ENCODE results near the gene GSS. TPM values are rescaled to one million over a fixed set of nuclear protein-coding genes. Genes with fewer than 3 reads are reported as not detected.

GSS gene
- total and polyA plus RNA-seq, 2 donors (not counting 3 experiments of a cell fraction or from before 2014, with no cell fraction given): 47.9 to 65.1 TPM

DNA sequence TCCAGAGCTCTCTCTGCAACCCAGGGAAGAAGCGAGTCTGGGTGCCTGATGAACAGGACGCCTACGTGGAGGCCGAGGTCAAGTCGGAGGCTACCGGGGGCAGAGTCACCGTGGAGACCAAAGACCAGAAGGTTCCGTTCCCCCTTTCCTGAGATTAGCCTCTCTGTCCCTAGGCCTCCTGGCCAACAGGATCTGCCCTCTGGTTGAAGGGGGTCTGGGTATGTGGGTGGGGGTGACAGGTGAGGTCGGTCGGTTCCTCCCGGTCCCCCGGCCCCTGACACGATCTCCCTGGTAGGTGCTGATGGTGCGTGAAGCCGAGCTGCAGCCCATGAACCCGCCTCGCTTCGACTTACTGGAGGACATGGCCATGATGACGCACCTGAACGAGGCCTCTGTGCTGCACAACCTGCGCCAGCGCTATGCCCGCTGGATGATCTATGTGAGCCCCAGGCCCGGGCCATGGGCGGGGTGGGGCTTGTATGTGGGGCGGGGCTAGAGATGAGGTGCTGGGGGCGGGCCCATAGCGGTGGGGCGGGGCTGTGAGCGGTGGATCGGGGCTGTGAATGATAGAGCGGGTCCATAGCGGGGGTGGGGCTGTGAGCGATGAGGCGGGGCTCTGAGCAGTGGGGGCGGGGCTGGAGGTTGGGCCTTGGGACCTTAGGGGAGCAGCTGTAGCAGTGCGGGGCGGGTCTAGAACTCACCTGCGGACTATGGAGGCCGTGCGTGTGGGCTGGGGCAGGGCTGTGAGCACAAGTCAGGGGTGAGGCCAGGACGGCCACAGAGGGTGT lies 24.0 kb upstream of the GSS start:
- no peak for FAIRE-seq
- Histone ChIP-seq H3K9me3 (replicated peaks; ENCODE audit: control insufficient read depth, insufficient read depth, low read length) (no peaks in the 10 kb centered on the region), H3K36me3 (ENCODE audit: control insufficient read depth in 2 of 2, extremely low read depth in 1 of 2, insufficient read depth in 2 of 2, low read length in 2 of 2) (no peaks in the 10 kb centered on the region), H3K27ac (ENCODE audit: insufficient read depth, low read depth, low read length) (no peak overlapping the region), H2AFZ (ENCODE audit: low read depth, low read length) (no peak overlapping the region), H3K9ac (replicated peaks; ENCODE audit: extremely low read depth, insufficient read depth, low read length) (no peak overlapping the region), H3K9me1 (replicated peaks; ENCODE audit: control insufficient read depth, extremely low read depth, insufficient read depth, low read length) (no peaks in the 10 kb centered on the region), H4K20me1 (replicated peaks; ENCODE audit: control insufficient read depth, extremely low read depth, insufficient read depth, low read length) (no peaks in the 10 kb centered on the region), H3K27me3 (ENCODE audit: control insufficient read depth in 2 of 2, insufficient read depth in 2 of 2, low read length in 2 of 2) (peaks cover 5% of the 10 kb centered on the region in 2 experiments), H3K4me3 (replicated peaks in 1 of 3; ENCODE audit: insufficient read depth in 1 of 3, low read depth in 1 of 3, low read length in 3 of 3) (no peak overlapping the region), H3K79me2 (ENCODE audit: control insufficient read depth, insufficient read depth, low read length) (no peaks in the 10 kb centered on the region), H3K4me1 (ENCODE audit: control insufficient read depth, extremely low read depth, insufficient read depth, low read length) (no peaks in the 10 kb centered on the region), H3K4me2 (ENCODE audit: insufficient read depth, low read length) (no peak overlapping the region)
- ChIA-PET POLR2A (no interaction called here), CTCF (interaction anchor here (0.5 kb wide), 1 partner anchor 32 kb away, joined by 3 read pairs; no protein-coding TSS in a partner anchor)
- intact Hi-C loops (cut with micrococcal nuclease): no loop called here
- no peak for DNase-seq (ENCODE audit: low read depth, low spot score)
- dilution Hi-C loops (cut with MboI; ENCODE audit: extremely low pct_ligation_motif_present, low sequenced_read_pairs): no loop called here
- BruUV-seq (replicated peaks): no TSS peak
- TF ChIP-seq POLR2A (IDR thresholded peaks at IDR 0.05; ENCODE audit: low read depth, low read length) (no peak), POLR2AphosphoS5 (IDR thresholded peaks at IDR 0.05; ENCODE audit: insufficient read depth, low read depth, low read length) (no peak), GATA2 (IDR thresholded peaks at IDR 0.05; ENCODE audit: insufficient read depth, insufficient read length, low read depth, low read length) (no peak), EZH2 (IDR thresholded peaks at IDR 0.05; ENCODE audit: borderline replicate concordance, low read depth, low read length, severe bottlenecking) (no peak), JUN (IDR thresholded peaks at IDR 0.05; ENCODE audit: borderline replicate concordance, insufficient read depth, insufficient read length, low read depth) (no peak), MAX (IDR thresholded peaks at IDR 0.05; ENCODE audit: insufficient read depth, insufficient read length) (no peak), CTCF (IDR thresholded peaks at IDR 0.05; ENCODE audit: extremely low read depth in 1 of 2, insufficient read depth in 1 of 2, low read depth in 1 of 2, low read length in 2 of 2) (no peak), FOS (IDR thresholded peaks at IDR 0.05; ENCODE audit: borderline replicate concordance, insufficient read depth, low read length) (no peak), MYC (IDR thresholded peaks at IDR 0.05; ENCODE audit: low read depth, low read length) (no peak)

All from endothelial cell of umbilical vein (primary cell).